Large intestine (tissue), 3 donors: ENCODE data around the gene SNTG2. TPM values are rescaled to one million over a fixed set of nuclear protein-coding genes. Genes with fewer than 3 reads are reported as not detected.

Experiments
- DNase-seq, 2 donors: peaks; one replicate each; pipeline versions ENCODE4 v3.0.0 to v3.0.0-alpha.2; 2013
- H3K27ac ChIP-seq: one replicate; pipeline ENCODE4 v1.5.1; 2013; ENCODE audit warnings: low read length
- H3K27me3 ChIP-seq: 2 replicates; pipeline ENCODE4 v1.6.1; 2013; ENCODE audit warnings: low read length; ENCODE audit not compliant: control insufficient read depth, insufficient read depth
- H3K36me3 ChIP-seq: 2 replicates; pipeline ENCODE4 v1.6.1; 2013; ENCODE audit warnings: low read length; ENCODE audit not compliant: control insufficient read depth, insufficient read depth
- H3K4me1 ChIP-seq: one replicate; pipeline ENCODE4 v1.6.1; 2013; ENCODE audit warnings: low read length; ENCODE audit not compliant: control insufficient read depth, insufficient read depth
- H3K4me3 ChIP-seq: one replicate; pipeline ENCODE4 v1.5.1; 2013; ENCODE audit warnings: low read length
- H3K9me3 ChIP-seq: one replicate; pipeline ENCODE4 v1.6.1; 2013; ENCODE audit warnings: mild to moderate bottlenecking, low read depth, low read length, moderate library complexity; ENCODE audit not compliant: control insufficient read depth
- WGBS: methylation state at CpG from one replicate; pipeline ENCODE4 v1.1.5; 2013; ENCODE audit warnings: low lambda C conversion rate; ENCODE audit not compliant: insufficient coverage; 5-methylcytosine and 5-hydroxymethylcytosine counted together
- polyA plus RNA-seq: library from polyadenylated mRNA; unstranded; fragments of 120-200 nt; gene quantifications from one replicate; pipeline ENCODE4 v1.2.1, GENCODE V29; 2013

SNTG2 gene
- polyA plus RNA-seq, 1 donor = 0.48 TPM

GRCh38 chr2:939936-940601 lies 10.6 kb upstream of the SNTG2 start:
- H3K4me1 ChIP-seq = no peaks in the 10 kb centered on the region
- WGBS = 100% methylated on average over 1 of the region's 8 CpGs
- peaks cover 3% of the 10 kb centered on the region for H3K27me3 ChIP-seq
- peaks cover 11% of the 10 kb centered on the region for H3K9me3 ChIP-seq
- no peaks in the 10 kb centered on the region for H3K36me3 ChIP-seq
- H3K4me3 ChIP-seq = no peak overlapping the region
- no peak for DNase-seq
- H3K27ac ChIP-seq = no peak overlapping the region

GRCh38 chr2:941871-942270 lies 8.8 kb upstream of the SNTG2 start:
- Histone ChIP-seq H3K27ac (no peak overlapping the region), H3K36me3 (no peaks in the 10 kb centered on the region), H3K4me3 (no peak overlapping the region), H3K4me1 (no peaks in the 10 kb centered on the region), H3K9me3 (peaks cover 11% of the 10 kb centered on the region), H3K27me3 (peaks cover 5% of the 10 kb centered on the region)
- no peak for DNase-seq
- 80% methylated on average over 3 of the region's 14 CpGs for WGBS

GRCh38 chr2:942775-943460 lies 7.7 kb upstream of the SNTG2 start:
- no CpG with 5 or more reads among the region's 10 CpGs for WGBS
- Histone ChIP-seq H3K9me3 (peaks cover 7% of the 10 kb centered on the region), H3K27me3 (peaks cover 12% of the 10 kb centered on the region), H3K36me3 (no peaks in the 10 kb centered on the region), H3K4me3 (no peak overlapping the region), H3K27ac (no peak overlapping the region), H3K4me1 (no peaks in the 10 kb centered on the region)
- no peak for DNase-seq

GRCh38 chr2:943461-943797 lies 7.2 kb upstream of the SNTG2 start:
- WGBS = no CpG with 5 or more reads among the region's 6 CpGs
- Histone ChIP-seq H3K27ac (no peak overlapping the region), H3K9me3 (peaks cover 5% of the 10 kb centered on the region), H3K4me1 (no peaks in the 10 kb centered on the region), H3K36me3 (no peaks in the 10 kb centered on the region), H3K4me3 (no peak overlapping the region), H3K27me3 (peaks cover 17% of the 10 kb centered on the region)
- no peak for DNase-seq

GRCh38 chr2:943821-944220 lies 6.8 kb upstream of the SNTG2 start:
- no peak for DNase-seq
- WGBS = no CpG with 5 or more reads among the region's 3 CpGs

GRCh38 chr2:944693-945092 lies 6.0 kb upstream of the SNTG2 start:
- no peaks in the 10 kb centered on the region for H3K36me3 ChIP-seq
- H3K4me1 ChIP-seq = peaks cover 4% of the 10 kb centered on the region
- DNase-seq = no peak
- no peak overlapping the region for H3K27ac ChIP-seq
- H3K9me3 ChIP-seq = peaks cover 5% of the 10 kb centered on the region
- H3K4me3 ChIP-seq = no peak overlapping the region
- H3K27me3 ChIP-seq = peaks cover 30% of the 10 kb centered on the region

More at GRCh38 chr2:943821-944220, 6.8 kb upstream of the SNTG2 start:
- Histone ChIP-seq H3K27me3 (peaks cover 21% of the 10 kb centered on the region), H3K36me3 (no peaks in the 10 kb centered on the region), H3K4me1 (no peaks in the 10 kb centered on the region), H3K4me3 (no peak overlapping the region), H3K9me3 (peaks cover 5% of the 10 kb centered on the region), H3K27ac (no peak overlapping the region)

- WGBS = no CpG with 5 or more reads among the region's 5 CpGs
- DNase-seq = no peak
- peaks cover 34% of the 10 kb centered on the region for H3K27me3 ChIP-seq
- peaks cover 5% of the 10 kb centered on the region for H3K9me3 ChIP-seq
- peaks cover 8% of the 10 kb centered on the region for H3K4me1 ChIP-seq
- H3K27ac ChIP-seq = no peak overlapping the region
- no peaks in the 10 kb centered on the region for H3K36me3 ChIP-seq
- no peak overlapping the region for H3K4me3 ChIP-seq
These were observed 5.5 kb upstream of the SNTG2 start for GRCh38 chr2:945104-945503.

- no peak for DNase-seq
- Histone ChIP-seq H3K4me3 (no peak overlapping the region), H3K9me3 (peaks cover 9% of the 10 kb centered on the region), H3K27me3 (peaks cover 40% of the 10 kb centered on the region), H3K36me3 (no peaks in the 10 kb centered on the region), H3K27ac (no peak overlapping the region), H3K4me1 (peaks cover 8% of the 10 kb centered on the region)
- no CpG with 5 or more reads among the region's 6 CpGs for WGBS
These were observed 4.3 kb upstream of the SNTG2 start for GRCh38 chr2:946073-946948.

- H3K36me3 ChIP-seq = no peaks in the 10 kb centered on the region
- H3K9me3 ChIP-seq = peaks cover 9% of the 10 kb centered on the region
- no peak for DNase-seq
- peaks cover 65% of the 10 kb centered on the region for H3K27me3 ChIP-seq
- 17% methylated on average over 4 of the region's 28 CpGs for WGBS
- no peak overlapping the region for H3K27ac ChIP-seq
- H3K4me3 ChIP-seq = peak overlapping the region; percentile 23
- peaks cover 8% of the 10 kb centered on the region for H3K4me1 ChIP-seq
These were observed 1.1 kb upstream of the SNTG2 start for GRCh38 chr2:949384-950079.
